CD4-positive, alpha-beta T cell (primary cell): ENCODE data around the gene CD58. TPM values are rescaled to one million over a fixed set of nuclear protein-coding genes. Genes with fewer than 3 reads are reported as not detected.
"Not testable (repeated sequence)": the region's sequence is repeated elsewhere in the genome, so short reads cannot be mapped to it uniquely, and the experiment has no call there.

ENCODE experiments used
- ATAC-seq: fragments of 200-7000 bp; cut with Tn5 transposase; one replicate; pipeline ENCODE4 v1.10.0; 2022; ENCODE audit warnings: mild to moderate bottlenecking; ENCODE audit not compliant: poor library complexity
- CTCF ChIA-PET: fragments of 350-600 bp; sonication (Branson Sonifier 250); formaldehyde crosslinking; loops from one replicate; lab custom pipeline; 2021; ENCODE audit warnings: antibody characterized with exemption, inconsistent platforms; lab: Charles Lee
- POLR2A ChIA-PET: fragments of 350-600 bp; sonication (Branson Sonifier 250); formaldehyde crosslinking; loops from one replicate; lab custom pipeline; 2021; ENCODE audit warnings: antibody characterized with exemption, inconsistent platforms; lab: Charles Lee
- DNase-seq, 14 experiments: peaks; one replicate each; pipeline ENCODE4 v3.0.0-alpha.2; 2013 to 2020; ENCODE audit warnings: mixed read lengths in 2 of 14
- H3K27ac ChIP-seq, 2 donors: one replicate each; pipeline versions ENCODE4 v1.5.1 to v1.7.0; 2013; ENCODE audit warnings: low read length in 2 of 2, low read depth in 1 of 2, mild to moderate bottlenecking in 1 of 2
- H3K27me3 ChIP-seq, 2 experiments: 1 replicate in 1 of 2; 2 replicates in 1 of 2; pipeline versions ENCODE4 v1.6.1 to v1.7.0; 2013; ENCODE audit warnings: low read length in 2 of 2, control low read depth in 1 of 2, mild to moderate bottlenecking in 1 of 2, moderate library complexity in 1 of 2; ENCODE audit not compliant: insufficient read depth in 2 of 2, control insufficient read depth in 1 of 2
- H3K36me3 ChIP-seq: one replicate; pipeline ENCODE4 v1.6.1; 2013; ENCODE audit warnings: low read length, control low read depth; ENCODE audit not compliant: insufficient read depth
- H3K4me1 ChIP-seq: one replicate; pipeline ENCODE4 v1.6.1; 2013; ENCODE audit warnings: low read length, control low read depth; ENCODE audit not compliant: insufficient read depth
- H3K4me3 ChIP-seq: one replicate; pipeline ENCODE4 v1.5.1; 2013; ENCODE audit warnings: mild to moderate bottlenecking, low read length, moderate library complexity
- H3K9me3 ChIP-seq, 2 experiments: 1 replicate in 1 of 2; 2 replicates in 1 of 2; pipeline versions ENCODE4 v1.6.1 to v1.7.0; 2013; ENCODE audit warnings: low read length in 2 of 2, mild to moderate bottlenecking in 2 of 2, control low read depth in 1 of 2, moderate library complexity in 1 of 2; ENCODE audit not compliant: control insufficient read depth in 1 of 2, insufficient read depth in 1 of 2
- H3K27ac Mint-ChIP-seq: one replicate; pipeline ENCODE4 v1.8.0; 2020; ENCODE audit warnings: mixed read lengths
- H3K27me3 Mint-ChIP-seq: one replicate; pipeline ENCODE4 v1.8.0; 2021; ENCODE audit warnings: mixed read lengths
- H3K36me3 Mint-ChIP-seq: one replicate; pipeline ENCODE4 v1.8.0; 2021; ENCODE audit warnings: low read depth, mixed read lengths
- H3K4me1 Mint-ChIP-seq: one replicate; pipeline ENCODE4 v1.8.0; 2021; ENCODE audit warnings: low read depth, mixed read lengths
- H3K4me3 Mint-ChIP-seq: one replicate; pipeline ENCODE4 v1.8.0; 2020; ENCODE audit warnings: mild to moderate bottlenecking, mixed read lengths
- H3K9me3 Mint-ChIP-seq: one replicate; pipeline ENCODE4 v1.8.0; 2020; ENCODE audit warnings: mixed read lengths
- intact Hi-C, 2 experiments: fragments of 100-400 bp; cut with DNase I in 1 of 2; cut with micrococcal nuclease in 1 of 2; formaldehyde crosslinking; loops; one replicate each; pipeline versions ENCODE4 v1.15.1 to v1.9.0; 2023 to 2025; cut with DNase I, micrococcal nuclease
- total RNA-seq, 174 experiments: library from RNA in 2 of 174; stranded (reverse) in 2 of 174; gene quantifications; one replicate each; pipeline ENCODE4 v1.2.3 and lab custom pipeline; 2021 to 2026
- TF ChIP-seq, protein P1 (sequence below): fragments of 200-600 bp; IDR thresholded peaks from one replicate; pipeline ENCODE4 v1.8.0; 2022; ENCODE audit warnings: antibody characterized with exemption, mild to moderate bottlenecking

Gene CD58
- total RNA-seq, 2 experiments from 2014 or later = 4.2 to 5.7 TPM

GRCh38 chr1:116608841-116609240 lies 38.0 kb upstream of the CD58 start:
- H3K9me3 ChIP-seq, intact Hi-C loops, CTCF ChIA-PET, H3K4me3 Mint-ChIP-seq, H3K27ac ChIP-seq, H3K27me3 Mint-ChIP-seq, H3K27me3 ChIP-seq, ATAC-seq, POLR2A ChIA-PET, H3K9me3 Mint-ChIP-seq, H3K36me3 Mint-ChIP-seq, H3K4me3 ChIP-seq, H3K27ac Mint-ChIP-seq, H3K36me3 ChIP-seq, H3K4me1 ChIP-seq: not testable (repeated sequence)
- H3K4me1 Mint-ChIP-seq = peaks cover 10% of the 10 kb centered on the region
- DNase-seq = peak in 1 of 14 experiments; percentile 30

DNA sequence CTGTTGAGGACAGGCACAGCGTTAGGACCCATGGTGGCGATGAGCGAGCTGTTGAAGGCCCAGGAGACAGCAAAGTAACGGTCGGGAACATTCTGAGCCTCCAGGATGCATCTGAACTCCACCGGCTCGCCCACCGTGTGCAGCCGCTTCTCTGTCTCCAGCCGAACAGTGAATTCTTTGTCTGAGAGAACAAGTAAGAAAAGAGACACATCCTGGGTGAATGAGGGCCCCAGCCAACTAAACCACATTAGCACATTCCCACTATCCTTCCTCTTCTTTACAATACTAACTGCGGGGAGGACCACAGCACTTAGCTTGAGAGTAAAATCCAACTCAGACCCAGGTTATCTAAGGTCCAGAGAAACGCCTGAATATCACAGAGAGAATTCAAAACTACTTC lies 37.3 kb upstream of the CD58 start:
- H3K27me3 ChIP-seq, POLR2A ChIA-PET, H3K27me3 Mint-ChIP-seq, H3K4me3 Mint-ChIP-seq, DNase-seq, H3K27ac ChIP-seq, H3K4me1 ChIP-seq, H3K27ac Mint-ChIP-seq, H3K36me3 ChIP-seq, CTCF ChIA-PET, H3K36me3 Mint-ChIP-seq, H3K9me3 ChIP-seq, ATAC-seq, H3K9me3 Mint-ChIP-seq, H3K4me3 ChIP-seq, intact Hi-C loops: not testable (repeated sequence)
- peaks cover 10% of the 10 kb centered on the region for H3K4me1 Mint-ChIP-seq

- H3K36me3 Mint-ChIP-seq, H3K4me1 ChIP-seq, H3K27me3 Mint-ChIP-seq, H3K27ac Mint-ChIP-seq, H3K27me3 ChIP-seq, H3K27ac ChIP-seq, H3K4me3 Mint-ChIP-seq, H3K4me3 ChIP-seq, intact Hi-C loops, DNase-seq, H3K9me3 ChIP-seq, H3K36me3 ChIP-seq, H3K9me3 Mint-ChIP-seq, ATAC-seq, POLR2A ChIA-PET, CTCF ChIA-PET: not testable (repeated sequence)
- H3K4me1 Mint-ChIP-seq = peaks cover 10% of the 10 kb centered on the region
Observed at GRCh38 chr1:116607463-116607862, 36.6 kb upstream of the CD58 start.

DNA sequence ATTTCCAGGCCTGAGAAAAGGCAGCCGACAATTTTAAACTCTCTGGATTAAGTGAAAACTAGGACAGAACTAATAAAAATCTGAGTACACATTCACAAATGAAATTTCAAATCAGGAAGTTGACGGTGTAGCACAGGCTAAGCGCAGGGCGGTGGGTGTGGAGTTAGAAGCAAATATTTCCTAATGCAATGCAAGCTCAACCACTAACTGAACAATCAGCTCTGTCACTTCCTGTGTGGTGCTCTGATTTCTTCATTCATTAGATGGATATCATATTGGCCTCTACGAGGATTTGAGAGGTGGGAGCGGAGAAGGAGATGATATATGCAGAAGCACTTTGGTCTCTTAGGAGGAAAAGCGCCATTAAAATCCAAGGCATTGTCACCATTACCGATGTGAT lies 35.2 kb upstream of the CD58 start:
- H3K4me3 Mint-ChIP-seq, H3K9me3 Mint-ChIP-seq, POLR2A ChIA-PET, H3K4me3 ChIP-seq, H3K27ac ChIP-seq, H3K27me3 Mint-ChIP-seq, H3K27me3 ChIP-seq, H3K36me3 Mint-ChIP-seq, H3K36me3 ChIP-seq, H3K4me1 ChIP-seq, CTCF ChIA-PET, intact Hi-C loops, H3K9me3 ChIP-seq: not testable (repeated sequence)
- peak overlapping the region; percentile 22 for H3K27ac Mint-ChIP-seq
- DNase-seq = peak in 3 of 14 experiments; percentile 32 to 43 (median 42)
- peaks cover 10% of the 10 kb centered on the region for H3K4me1 Mint-ChIP-seq
- peak; percentile 59 for ATAC-seq

GRCh38 chr1:116605315-116605714 lies 34.5 kb upstream of the CD58 start:
- DNase-seq (no peak), ATAC-seq (no peak)
- no peaks in the 10 kb centered on the region for H3K36me3 Mint-ChIP-seq
- no peaks in the 10 kb centered on the region for H3K27me3 Mint-ChIP-seq
- no peak overlapping the region for H3K4me3 Mint-ChIP-seq
- TF ChIP-seq, protein P1, sequence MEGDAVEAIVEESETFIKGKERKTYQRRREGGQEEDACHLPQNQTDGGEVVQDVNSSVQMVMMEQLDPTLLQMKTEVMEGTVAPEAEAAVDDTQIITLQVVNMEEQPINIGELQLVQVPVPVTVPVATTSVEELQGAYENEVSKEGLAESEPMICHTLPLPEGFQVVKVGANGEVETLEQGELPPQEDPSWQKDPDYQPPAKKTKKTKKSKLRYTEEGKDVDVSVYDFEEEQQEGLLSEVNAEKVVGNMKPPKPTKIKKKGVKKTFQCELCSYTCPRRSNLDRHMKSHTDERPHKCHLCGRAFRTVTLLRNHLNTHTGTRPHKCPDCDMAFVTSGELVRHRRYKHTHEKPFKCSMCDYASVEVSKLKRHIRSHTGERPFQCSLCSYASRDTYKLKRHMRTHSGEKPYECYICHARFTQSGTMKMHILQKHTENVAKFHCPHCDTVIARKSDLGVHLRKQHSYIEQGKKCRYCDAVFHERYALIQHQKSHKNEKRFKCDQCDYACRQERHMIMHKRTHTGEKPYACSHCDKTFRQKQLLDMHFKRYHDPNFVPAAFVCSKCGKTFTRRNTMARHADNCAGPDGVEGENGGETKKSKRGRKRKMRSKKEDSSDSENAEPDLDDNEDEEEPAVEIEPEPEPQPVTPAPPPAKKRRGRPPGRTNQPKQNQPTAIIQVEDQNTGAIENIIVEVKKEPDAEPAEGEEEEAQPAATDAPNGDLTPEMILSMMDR = no peak
- Histone ChIP-seq H3K27me3 (no peaks in the 10 kb centered on the region), H3K4me3 (no peak overlapping the region), H3K36me3 (no peaks in the 10 kb centered on the region), H3K4me1 (peaks cover 2% of the 10 kb centered on the region), H3K27ac (no peak overlapping the region), H3K9me3 (no peaks in the 10 kb centered on the region)
- CTCF ChIA-PET = no interaction called here
- no peaks in the 10 kb centered on the region for H3K9me3 Mint-ChIP-seq
- no peak overlapping the region for H3K27ac Mint-ChIP-seq
- POLR2A ChIA-PET = no interaction called here
- intact Hi-C loops = no loop called here
- H3K4me1 Mint-ChIP-seq = peaks cover 10% of the 10 kb centered on the region

- CTCF ChIA-PET, H3K27ac ChIP-seq, H3K27me3 Mint-ChIP-seq, H3K36me3 ChIP-seq, H3K27me3 ChIP-seq, intact Hi-C loops, H3K9me3 Mint-ChIP-seq, POLR2A ChIA-PET, ATAC-seq, H3K27ac Mint-ChIP-seq, DNase-seq, H3K4me3 Mint-ChIP-seq, H3K36me3 Mint-ChIP-seq, H3K4me1 ChIP-seq, H3K9me3 ChIP-seq, H3K4me3 ChIP-seq: not testable (repeated sequence)
- peaks cover 10% of the 10 kb centered on the region for H3K4me1 Mint-ChIP-seq
Observed at GRCh38 chr1:116604408-116604807, 33.6 kb upstream of the CD58 start.

DNA sequence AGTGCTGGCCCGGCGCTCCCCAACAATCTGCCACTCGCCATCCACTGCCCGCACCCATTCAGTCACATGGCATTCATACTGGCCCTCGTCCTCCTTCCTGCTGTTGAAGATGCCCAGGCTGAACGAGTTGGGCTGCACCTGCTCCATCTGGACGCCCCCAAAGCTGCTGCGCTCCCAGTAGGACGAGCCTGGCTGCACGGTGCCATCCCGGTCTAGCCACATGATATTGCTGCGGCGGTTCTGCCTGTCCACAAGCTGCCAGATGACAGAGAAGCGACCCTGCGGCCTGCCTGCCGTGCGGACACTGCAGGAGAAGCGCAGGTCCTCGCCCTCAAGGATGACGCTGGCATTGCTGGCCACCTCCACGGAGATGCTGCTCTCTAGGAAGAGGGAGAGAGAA lies 32.8 kb upstream of the CD58 start:
- H3K9me3 ChIP-seq, H3K4me3 Mint-ChIP-seq, H3K4me1 ChIP-seq, ATAC-seq, H3K27me3 ChIP-seq, H3K36me3 ChIP-seq, POLR2A ChIA-PET, H3K4me3 ChIP-seq, intact Hi-C loops, H3K36me3 Mint-ChIP-seq, H3K27ac ChIP-seq, H3K9me3 Mint-ChIP-seq, DNase-seq, CTCF ChIA-PET, H3K27ac Mint-ChIP-seq, H3K27me3 Mint-ChIP-seq: not testable (repeated sequence)
- H3K4me1 Mint-ChIP-seq = peaks cover 10% of the 10 kb centered on the region
